GM12878 (cell line): Measurements from ENCODE around the gene AURKAIP1.
"Not testable (repeated sequence)": the region's sequence is repeated elsewhere in the genome, so short reads cannot be mapped to it uniquely, and the experiment has no call there.

ENCODE experiments used
- CTCF ChIP-seq, 3 experiments: IDR thresholded peaks in 2 of 3; conservative IDR thresholded peaks in 1 of 3; 2 replicates each; pipeline ENCODE4 v1.5.1; 2011; ENCODE audit warnings: low read depth in 3 of 3, low read length in 3 of 3, mild to moderate bottlenecking in 3 of 3, control low read depth in 2 of 3, moderate library complexity in 2 of 3, inconsistent platforms in 1 of 3, mixed read lengths in 1 of 3; ENCODE audit not compliant: control insufficient read depth in 2 of 3, insufficient read depth in 1 of 3; ENCODE audit errors: extremely low read depth in 1 of 3
- EZH2 ChIP-seq: IDR thresholded peaks from 2 replicates; pipeline ENCODE4 v1.6.1; 2012; ENCODE audit warnings: low read depth, mild to moderate bottlenecking, control low read depth, inconsistent platforms, low read length, borderline replicate concordance; ENCODE audit not compliant: control insufficient read depth
- MTA2 ChIP-seq: fragments of 450-650 bp; IDR thresholded peaks from 2 replicates; pipeline ENCODE4 v1.6.1; 2016; ENCODE audit warnings: low read depth, mild to moderate bottlenecking, moderate library complexity
- RCOR1 ChIP-seq: conservative IDR thresholded peaks from 2 replicates; pipeline ENCODE4 v1.6.1; 2012; ENCODE audit warnings: low read depth, low read length, improper control_type of control experiment
- SMC3 ChIP-seq: IDR thresholded peaks from 2 replicates; pipeline ENCODE4 v1.6.1; 2011; ENCODE audit warnings: low read length, improper control_type of control experiment, borderline replicate concordance
- SP1 ChIP-seq: IDR thresholded peaks from one replicate; pipeline ENCODE4 v1.6.1; 2011; ENCODE audit warnings: low read depth, low read length
- ZBTB40 ChIP-seq: fragments of 450-650 bp; IDR thresholded peaks from 2 replicates; pipeline ENCODE4 v1.6.1; 2016; ENCODE audit warnings: mild to moderate bottlenecking, moderate library complexity, borderline replicate concordance
- TF ChIP-seq, protein P1 (sequence below): IDR thresholded peaks from 2 replicates; pipeline ENCODE4 v1.6.1; 2011; ENCODE audit warnings: borderline replicate concordance, low read depth, mild to moderate bottlenecking, moderate library complexity, mixed read lengths, low read length; ENCODE audit not compliant: insufficient read depth; ENCODE audit errors: extremely low read length

DNA sequence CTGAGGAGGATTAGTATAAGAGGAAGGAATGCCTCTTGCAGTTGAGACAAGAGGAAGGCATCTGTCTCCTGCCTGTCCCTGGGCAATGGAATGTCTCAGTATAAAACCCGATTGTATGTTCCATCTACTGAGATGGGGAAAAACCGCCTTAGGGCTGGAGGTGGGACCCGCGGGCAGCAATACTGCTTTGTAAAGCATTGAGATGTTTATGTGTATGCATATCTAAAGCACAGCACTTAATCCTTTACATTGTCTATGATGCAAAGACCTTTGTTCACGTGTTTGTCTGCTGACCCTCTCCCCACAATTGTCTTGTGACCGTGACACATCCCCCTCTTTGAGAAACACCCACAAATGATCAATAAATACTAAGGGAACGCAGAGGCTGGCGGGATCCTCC, 35.2 kb upstream of the AURKAIP1 start:
- not testable (repeated sequence) for TF ChIP-seq CTCF (IDR thresholded peaks at IDR 0.05 in 2 of 3, conservative IDR thresholded peaks at IDR 0.05 in 1 of 3; ENCODE audit: control insufficient read depth in 2 of 3, extremely low read depth in 1 of 3, insufficient read depth in 1 of 3, low read depth in 3 of 3, low read length in 3 of 3); EZH2; MTA2; SMC3; ZBTB40; RCOR1; SP1
- TF ChIP-seq, protein P1, sequence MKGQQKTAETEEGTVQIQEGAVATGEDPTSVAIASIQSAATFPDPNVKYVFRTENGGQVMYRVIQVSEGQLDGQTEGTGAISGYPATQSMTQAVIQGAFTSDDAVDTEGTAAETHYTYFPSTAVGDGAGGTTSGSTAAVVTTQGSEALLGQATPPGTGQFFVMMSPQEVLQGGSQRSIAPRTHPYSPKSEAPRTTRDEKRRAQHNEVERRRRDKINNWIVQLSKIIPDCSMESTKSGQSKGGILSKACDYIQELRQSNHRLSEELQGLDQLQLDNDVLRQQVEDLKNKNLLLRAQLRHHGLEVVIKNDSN = not testable (repeated sequence)
